Fibroblast of lung (primary cell): Measurements from ENCODE around the gene BCAS3.

Source experiments
- CTCF ChIP-seq, 2 donors: IDR thresholded peaks in 1 of 2; conservative IDR thresholded peaks in 1 of 2; 1 replicate in 1 of 2; 2 replicates in 1 of 2; pipeline ENCODE4 v1.5.1; 2011 to 2012; ENCODE audit warnings: low read length in 2 of 2, control low read depth in 1 of 2, inconsistent platforms in 1 of 2, low read depth in 1 of 2, mild to moderate bottlenecking in 1 of 2
- EZH2 ChIP-seq: IDR thresholded peaks from 2 replicates; pipeline ENCODE4 v1.5.1; 2012; ENCODE audit warnings: low read length, control low read depth, mild to moderate bottlenecking; ENCODE audit errors: missing control alignments

GRCh38 chr17:60804831-60805230 is 127.2 kb downstream of the BCAS3 start:
- TF ChIP-seq CTCF (conservative IDR thresholded peaks at IDR 0.05 in 1 of 2, IDR thresholded peaks at IDR 0.05 in 1 of 2; ENCODE audit: low read depth in 1 of 2, low read length in 2 of 2) (no peak), EZH2 (no peak)
